ENCODE measurements around the gene MAGOHB.
"Not testable (repeated sequence)": the region's sequence is repeated elsewhere in the genome, so short reads cannot be mapped to it uniquely, and the experiment has no call there.

MAGOHB gene

GRCh38 chr12:10611258-10611657, 2.2 kb downstream of the MAGOHB start:
- not testable (repeated sequence) for H3K4me1 ChIP-seq (ENCODE audit: control insufficient read depth in 2 of 2, insufficient read depth in 1 of 2, low read depth in 1 of 2, low read length in 2 of 2); DNase-seq (ENCODE audit: low spot score); H3K4me2 ChIP-seq (ENCODE audit: insufficient read depth, low read length, poor library complexity, severe bottlenecking); H3K23ac ChIP-seq (ENCODE audit: low read depth, low read length, poor library complexity); H2BK12ac ChIP-seq (ENCODE audit: low read length); H3K79me1 ChIP-seq (ENCODE audit: low read depth, low read length); H4K8ac ChIP-seq (ENCODE audit: low read depth, low read length); H3K9ac ChIP-seq (ENCODE audit: low read depth, low read length, poor library complexity); H3K18ac ChIP-seq (ENCODE audit: low read length); H2AFZ ChIP-seq (ENCODE audit: low read length); H2BK120ac ChIP-seq (ENCODE audit: low read depth, low read length); H2BK15ac ChIP-seq (ENCODE audit: low read length); H3K4me3 ChIP-seq (ENCODE audit: low read length in 2 of 2); H3K14ac ChIP-seq (ENCODE audit: low read length); H2AK5ac ChIP-seq (ENCODE audit: low read depth, low read length); H3K27me3 ChIP-seq (ENCODE audit: control insufficient read depth in 3 of 3, insufficient read depth in 3 of 3, low read depth in 1 of 3, low read length in 3 of 3); H3K4ac ChIP-seq (ENCODE audit: low read length); H3K27ac ChIP-seq (replicated peaks; ENCODE audit: low read length); H4K91ac ChIP-seq (ENCODE audit: low read depth, low read length, poor library complexity); H2BK5ac ChIP-seq (ENCODE audit: low read length); H3K9me3 ChIP-seq (replicated peaks in 1 of 2; ENCODE audit: control insufficient read depth in 2 of 2, insufficient read depth in 1 of 2, low read depth in 1 of 2, low read length in 2 of 2)
- peaks cover 4 to 63% of the 10 kb centered on the region in 2 donors for H3K36me3 ChIP-seq (replicated peaks in 1 of 2; ENCODE audit: control insufficient read depth in 2 of 2, insufficient read depth in 2 of 2, low read length in 2 of 2)
- WGBS, 2 donors (ENCODE audit: extremely low coverage in 2 of 2, insufficient read length in 2 of 2, insufficient replicate concordance in 1 of 2) = no CpG with 5 or more reads among the region's 4 CpGs

- Histone ChIP-seq H2BK5ac (ENCODE audit: low read length) (no peak overlapping the region), H4K8ac (ENCODE audit: low read depth, low read length) (no peak overlapping the region), H4K91ac (ENCODE audit: low read depth, low read length, poor library complexity) (no peak overlapping the region), H3K9me3 (replicated peaks in 1 of 2; ENCODE audit: control insufficient read depth in 2 of 2, insufficient read depth in 1 of 2, low read depth in 1 of 2, low read length in 2 of 2) (no peaks in the 10 kb centered on the region), H3K23ac (ENCODE audit: low read depth, low read length, poor library complexity) (no peak overlapping the region), H3K4ac (ENCODE audit: low read length) (no peak overlapping the region), H3K36me3 (replicated peaks in 1 of 2; ENCODE audit: control insufficient read depth in 2 of 2, insufficient read depth in 2 of 2, low read length in 2 of 2) (peaks cover 4 to 74% of the 10 kb centered on the region in 2 donors), H2BK12ac (ENCODE audit: low read length) (no peak overlapping the region), H3K4me2 (ENCODE audit: insufficient read depth, low read length, poor library complexity, severe bottlenecking) (no peak overlapping the region), H3K27me3 (ENCODE audit: control insufficient read depth in 3 of 3, insufficient read depth in 3 of 3, low read depth in 1 of 3, low read length in 3 of 3) (no peaks in the 10 kb centered on the region), H2BK15ac (ENCODE audit: low read length) (no peak overlapping the region), H2BK120ac (ENCODE audit: low read depth, low read length) (no peak overlapping the region), H3K27ac (replicated peaks; ENCODE audit: low read length) (no peak overlapping the region), H3K18ac (ENCODE audit: low read length) (no peak overlapping the region), H3K14ac (ENCODE audit: low read length) (no peak overlapping the region), H3K79me1 (ENCODE audit: low read depth, low read length) (peaks cover 4% of the 10 kb centered on the region), H3K9ac (ENCODE audit: low read depth, low read length, poor library complexity) (no peak overlapping the region), H3K4me3 (ENCODE audit: low read length in 2 of 2) (no peak overlapping the region), H3K4me1 (ENCODE audit: control insufficient read depth in 2 of 2, insufficient read depth in 1 of 2, low read depth in 1 of 2, low read length in 2 of 2) (peaks cover 3 to 4% of the 10 kb centered on the region in 2 donors), H2AK5ac (ENCODE audit: low read depth, low read length) (no peak overlapping the region), H2AFZ (ENCODE audit: low read length) (no peak overlapping the region)
- WGBS, 2 donors (ENCODE audit: extremely low coverage in 2 of 2, insufficient read length in 2 of 2, insufficient replicate concordance in 1 of 2) = no CpG with 5 or more reads among the region's 3 CpGs
- DNase-seq (ENCODE audit: low spot score) = no peak
These were observed 3.2 kb downstream of the MAGOHB start for GRCh38 chr12:10610188-10610587.

- Histone ChIP-seq H3K27ac (replicated peaks; ENCODE audit: low read length) (no peak overlapping the region), H3K4me1 (ENCODE audit: control insufficient read depth in 2 of 2, insufficient read depth in 1 of 2, low read depth in 1 of 2, low read length in 2 of 2) (peaks cover 3 to 4% of the 10 kb centered on the region in 2 donors), H3K9ac (ENCODE audit: low read depth, low read length, poor library complexity) (no peak overlapping the region), H3K4me2 (ENCODE audit: insufficient read depth, low read length, poor library complexity, severe bottlenecking) (no peak overlapping the region), H3K27me3 (ENCODE audit: control insufficient read depth in 3 of 3, insufficient read depth in 3 of 3, low read depth in 1 of 3, low read length in 3 of 3) (no peaks in the 10 kb centered on the region), H2AFZ (ENCODE audit: low read length) (no peak overlapping the region), H3K14ac (ENCODE audit: low read length) (no peak overlapping the region), H2BK12ac (ENCODE audit: low read length) (no peak overlapping the region), H3K18ac (ENCODE audit: low read length) (no peak overlapping the region), H3K36me3 (replicated peaks in 1 of 2; ENCODE audit: control insufficient read depth in 2 of 2, insufficient read depth in 2 of 2, low read length in 2 of 2) (peaks cover 8 to 91% of the 10 kb centered on the region in 2 donors), H4K8ac (ENCODE audit: low read depth, low read length) (no peak overlapping the region), H2AK5ac (ENCODE audit: low read depth, low read length) (no peak overlapping the region), H3K79me1 (ENCODE audit: low read depth, low read length) (peaks cover 2% of the 10 kb centered on the region), H2BK15ac (ENCODE audit: low read length) (no peak overlapping the region), H3K9me3 (replicated peaks in 1 of 2; ENCODE audit: control insufficient read depth in 2 of 2, insufficient read depth in 1 of 2, low read depth in 1 of 2, low read length in 2 of 2) (no peaks in the 10 kb centered on the region), H2BK5ac (ENCODE audit: low read length) (no peak overlapping the region), H3K4ac (ENCODE audit: low read length) (no peak overlapping the region), H4K91ac (ENCODE audit: low read depth, low read length, poor library complexity) (no peak overlapping the region), H3K4me3 (ENCODE audit: low read length in 2 of 2) (no peak overlapping the region), H2BK120ac (ENCODE audit: low read depth, low read length) (no peak overlapping the region), H3K23ac (ENCODE audit: low read depth, low read length, poor library complexity) (no peak overlapping the region)
- no CpG with 5 or more reads among the region's 3 CpGs for WGBS, 2 donors (ENCODE audit: extremely low coverage in 2 of 2, insufficient read length in 2 of 2, insufficient replicate concordance in 1 of 2)
- DNase-seq (ENCODE audit: low spot score) = no peak
These were observed 5.4 kb downstream of the MAGOHB start for GRCh38 chr12:10607885-10608458.

GRCh38 chr12:10601860-10602259, 11.5 kb downstream of the MAGOHB start:
- H3K9ac ChIP-seq (ENCODE audit: low read depth, low read length, poor library complexity) = no peak overlapping the region
- no peak overlapping the region for H2BK5ac ChIP-seq (ENCODE audit: low read length)
- no peak overlapping the region for H3K27ac ChIP-seq (replicated peaks; ENCODE audit: low read length)
- H3K4ac ChIP-seq (ENCODE audit: low read length) = no peak overlapping the region
- no peak for DNase-seq (ENCODE audit: low spot score)
- H2BK120ac ChIP-seq (ENCODE audit: low read depth, low read length) = no peak overlapping the region
- H3K36me3 ChIP-seq (replicated peaks in 1 of 2; ENCODE audit: control insufficient read depth in 2 of 2, insufficient read depth in 2 of 2, low read length in 2 of 2) = peaks cover 4 to 54% of the 10 kb centered on the region in 2 donors
- H2AFZ ChIP-seq (ENCODE audit: low read length) = no peak overlapping the region
- H3K4me2 ChIP-seq (ENCODE audit: insufficient read depth, low read length, poor library complexity, severe bottlenecking) = no peak overlapping the region
- H3K27me3 ChIP-seq (ENCODE audit: control insufficient read depth in 3 of 3, insufficient read depth in 3 of 3, low read depth in 1 of 3, low read length in 3 of 3) = no peaks in the 10 kb centered on the region
- no peak overlapping the region for H4K91ac ChIP-seq (ENCODE audit: low read depth, low read length, poor library complexity)
- H4K8ac ChIP-seq (ENCODE audit: low read depth, low read length) = no peak overlapping the region
- no peak overlapping the region for H2BK12ac ChIP-seq (ENCODE audit: low read length)
- WGBS, 2 donors (ENCODE audit: extremely low coverage in 2 of 2, insufficient read length in 2 of 2, insufficient replicate concordance in 1 of 2) = no CpG with 5 or more reads among the region's 2 CpGs
- no peaks in the 10 kb centered on the region for H3K4me1 ChIP-seq (ENCODE audit: control insufficient read depth in 2 of 2, insufficient read depth in 1 of 2, low read depth in 1 of 2, low read length in 2 of 2)
- H3K23ac ChIP-seq (ENCODE audit: low read depth, low read length, poor library complexity) = no peak overlapping the region
- H3K4me3 ChIP-seq (ENCODE audit: low read length in 2 of 2) = no peak overlapping the region
- H2AK5ac ChIP-seq (ENCODE audit: low read depth, low read length) = no peak overlapping the region
- H3K18ac ChIP-seq (ENCODE audit: low read length) = no peak overlapping the region
- no peak overlapping the region for H2BK15ac ChIP-seq (ENCODE audit: low read length)
- no peak overlapping the region for H3K14ac ChIP-seq (ENCODE audit: low read length)
- H3K79me1 ChIP-seq (ENCODE audit: low read depth, low read length) = no peaks in the 10 kb centered on the region
- H3K9me3 ChIP-seq (replicated peaks in 1 of 2; ENCODE audit: control insufficient read depth in 2 of 2, insufficient read depth in 1 of 2, low read depth in 1 of 2, low read length in 2 of 2) = no peaks in the 10 kb centered on the region

Measured in neuronal stem cell (in vitro differentiated cells).